Stimulated activated naive CD4-positive, alpha-beta T cell (primary cell): Measurements from ENCODE around the gene CC2D1B.

Experiments
- DNase-seq, 6 experiments: peaks; one replicate each; lab custom pipeline; 2025; lab: John Stamatoyannopoulos, UW

The CC2D1B gene

GRCh38 chr1:52359676-52360594, 6.1 kb downstream of the CC2D1B start:
- no peak for DNase-seq

- DNase-seq: no peak
Measured at GRCh38 chr1:52358851-52359497, 7.0 kb downstream of the CC2D1B start.

- DNase-seq: no peak
Measured at GRCh38 chr1:52357397-52357796, 8.6 kb downstream of the CC2D1B start.

- DNase-seq: no peak
Measured at GRCh38 chr1:52356818-52357355, 9.1 kb downstream of the CC2D1B start.

GRCh38 chr1:52355847-52356505, 10.0 kb downstream of the CC2D1B start:
- DNase-seq: no peak

- no peak for DNase-seq
Measured at GRCh38 chr1:52355436-52355835, 10.6 kb downstream of the CC2D1B start.

GRCh38 chr1:52352690-52353089, 13.3 kb downstream of the CC2D1B start:
- DNase-seq: no peak

- no peak for DNase-seq
Measured at GRCh38 chr1:52348704-52349300, 17.2 kb downstream of the CC2D1B start.

GRCh38 chr1:52346653-52347052, 19.4 kb downstream of the CC2D1B start:
- DNase-seq: no peak

GRCh38 chr1:52345252-52345651, 20.8 kb downstream of the CC2D1B start:
- DNase-seq: no peak

GRCh38 chr1:52343979-52344378, 22.0 kb downstream of the CC2D1B start:
- no peak for DNase-seq

- no peak for DNase-seq
Measured at GRCh38 chr1:52341655-52342260, 24.2 kb downstream of the CC2D1B start.

- no peak for DNase-seq
Measured at GRCh38 chr1:52337439-52337838, 28.6 kb downstream of the CC2D1B start.

GRCh38 chr1:52334906-52335528, 31.0 kb downstream of the CC2D1B start:
- DNase-seq: no peak

- DNase-seq: no peak
Measured at GRCh38 chr1:52332411-52332810, 33.6 kb downstream of the CC2D1B start.

GRCh38 chr1:52328615-52329014, 37.4 kb downstream of the CC2D1B start:
- DNase-seq: no peak

GRCh38 chr1:52325786-52326185, 40.2 kb downstream of the CC2D1B start:
- no peak for DNase-seq

- DNase-seq: no peak
Measured at GRCh38 chr1:52323731-52324130, 42.3 kb downstream of the CC2D1B start.

- no peak for DNase-seq
Measured at GRCh38 chr1:52321061-52321460, 44.9 kb downstream of the CC2D1B start.

- no peak for DNase-seq
Measured at GRCh38 chr1:52306227-52307006, 59.6 kb downstream of the CC2D1B start.
